ENCODE measurements around the gene C10orf143.

GRCh38 chr10:130073912-130074311 lies 36.7 kb downstream of the C10orf143 start:
- TF ChIP-seq, protein P1, sequence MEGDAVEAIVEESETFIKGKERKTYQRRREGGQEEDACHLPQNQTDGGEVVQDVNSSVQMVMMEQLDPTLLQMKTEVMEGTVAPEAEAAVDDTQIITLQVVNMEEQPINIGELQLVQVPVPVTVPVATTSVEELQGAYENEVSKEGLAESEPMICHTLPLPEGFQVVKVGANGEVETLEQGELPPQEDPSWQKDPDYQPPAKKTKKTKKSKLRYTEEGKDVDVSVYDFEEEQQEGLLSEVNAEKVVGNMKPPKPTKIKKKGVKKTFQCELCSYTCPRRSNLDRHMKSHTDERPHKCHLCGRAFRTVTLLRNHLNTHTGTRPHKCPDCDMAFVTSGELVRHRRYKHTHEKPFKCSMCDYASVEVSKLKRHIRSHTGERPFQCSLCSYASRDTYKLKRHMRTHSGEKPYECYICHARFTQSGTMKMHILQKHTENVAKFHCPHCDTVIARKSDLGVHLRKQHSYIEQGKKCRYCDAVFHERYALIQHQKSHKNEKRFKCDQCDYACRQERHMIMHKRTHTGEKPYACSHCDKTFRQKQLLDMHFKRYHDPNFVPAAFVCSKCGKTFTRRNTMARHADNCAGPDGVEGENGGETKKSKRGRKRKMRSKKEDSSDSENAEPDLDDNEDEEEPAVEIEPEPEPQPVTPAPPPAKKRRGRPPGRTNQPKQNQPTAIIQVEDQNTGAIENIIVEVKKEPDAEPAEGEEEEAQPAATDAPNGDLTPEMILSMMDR (conservative IDR thresholded peaks at IDR 0.05; ENCODE audit: low read depth in 2 of 2): no peak
- no peak for TF ChIP-seq JUNB (IDR thresholded peaks at IDR 0.05; ENCODE audit: unreplicated experiment)
- TF ChIP-seq POLR2AphosphoS5 (IDR thresholded peaks at IDR 0.05; ENCODE audit: low read depth): no peak
- no peak for TF ChIP-seq EZH2phosphoT487 (IDR thresholded peaks at IDR 0.05; ENCODE audit: unreplicated experiment)
- no peak for TF ChIP-seq EZH2 (IDR thresholded peaks at IDR 0.05; ENCODE audit: low read depth, unreplicated experiment)
- no peak for TF ChIP-seq NANOG (IDR thresholded peaks at IDR 0.05; ENCODE audit: borderline replicate concordance)
- no peak for TF ChIP-seq ZNF331 (CRISPR knock-in tag; IDR thresholded peaks at IDR 0.05; ENCODE audit: low read depth)
- no peak for TF ChIP-seq CREB1 (CRISPR knock-in tag; IDR thresholded peaks at IDR 0.05; ENCODE audit: low read depth)

Measured in GM23338 (cell line).